Uterus (tissue), 4 donors: ENCODE data around the gene MIEF1. TPM values are rescaled to one million over a fixed set of nuclear protein-coding genes. Genes with fewer than 3 reads are reported as not detected.

ENCODE experiments used
- DNase-seq, 2 donors: peaks; one replicate each; pipeline ENCODE4 v3.0.0-alpha.2; 2019 to 2020
- H3K27ac ChIP-seq, 2 donors: fragments of 200-600 bp; sonication (generic); 1 replicate in 1 of 2; 2 replicates in 1 of 2; pipeline ENCODE4 v1.5.1; 2016 to 2018
- H3K27me3 ChIP-seq, 2 donors: fragments of 200-600 bp; sonication (generic); one replicate each; pipeline ENCODE4 v1.5.1; 2018 to 2019; ENCODE audit warnings: control low read depth in 1 of 2
- H3K36me3 ChIP-seq, 2 donors: fragments of 200-600 bp; sonication (generic); one replicate each; pipeline ENCODE4 v1.5.1; 2019; ENCODE audit warnings: control low read depth in 1 of 2
- H3K4me1 ChIP-seq, 2 donors: fragments of 200-600 bp; sonication (generic); one replicate each; pipeline ENCODE4 v1.5.1; 2018 to 2019; ENCODE audit warnings: control low read depth in 1 of 2
- H3K4me3 ChIP-seq, 2 donors: fragments of 200-600 bp; sonication (generic); 1 replicate in 1 of 2; 2 replicates in 1 of 2; pipeline ENCODE4 v1.5.1; 2018 to 2019; ENCODE audit warnings: mild to moderate bottlenecking in 1 of 2
- H3K9me3 ChIP-seq, 2 donors: fragments of 200-600 bp; sonication (generic); one replicate each; pipeline ENCODE4 v1.5.1; 2019; ENCODE audit warnings: control low read depth in 1 of 2
- POLR2A ChIP-seq, 2 donors: fragments of 450-650 bp; IDR thresholded peaks; one replicate each; pipeline ENCODE4 v1.6.1; 2016; ENCODE audit warnings: antibody characterized with exemption in 2 of 2, mild to moderate bottlenecking in 1 of 2, moderate library complexity in 1 of 2
- intact Hi-C: fragments of 100-400 bp; cut with DNase I; formaldehyde crosslinking; loops from one replicate; pipeline ENCODE4 v1.15.1; 2023; ENCODE audit warnings: low total_unique reads
- total RNA-seq, 4 donors: library from RNA; depleted of rRNA in 3 of 4; stranded (reverse); fragments of >200 nt in 3 of 4; gene quantifications; one replicate each; pipeline versions ENCODE4 v1.1.0 to v1.2.4, GENCODE V29; 2014 to 2023
- TF ChIP-seq, protein P1 (sequence below), 4 experiments: fragments of 200-600 bp in 2 of 4; fragments of 450-650 bp in 2 of 4; sonication (generic) in 2 of 4; IDR thresholded peaks; one replicate each; pipeline ENCODE4 v1.5.1; 2016 to 2019; ENCODE audit warnings: antibody characterized with exemption in 4 of 4, mild to moderate bottlenecking in 2 of 4, moderate library complexity in 1 of 4
- donor health status: DM: yes; HTN: yes; CAD: no.

Gene MIEF1
- total RNA-seq, 4 donors from 2014 or later: 6.9 to 23.3 (median 20.6) TPM

- peaks cover 0 to 12% of the 10 kb centered on the region in 2 donors for H3K4me1 ChIP-seq
- no peaks in the 10 kb centered on the region for H3K9me3 ChIP-seq
- DNase-seq: no peak
- no peak overlapping the region for H3K27ac ChIP-seq
- H3K36me3 ChIP-seq: no peaks in the 10 kb centered on the region
- no peak for TF ChIP-seq POLR2A (IDR thresholded peaks at IDR 0.05)
- TF ChIP-seq, protein P1, sequence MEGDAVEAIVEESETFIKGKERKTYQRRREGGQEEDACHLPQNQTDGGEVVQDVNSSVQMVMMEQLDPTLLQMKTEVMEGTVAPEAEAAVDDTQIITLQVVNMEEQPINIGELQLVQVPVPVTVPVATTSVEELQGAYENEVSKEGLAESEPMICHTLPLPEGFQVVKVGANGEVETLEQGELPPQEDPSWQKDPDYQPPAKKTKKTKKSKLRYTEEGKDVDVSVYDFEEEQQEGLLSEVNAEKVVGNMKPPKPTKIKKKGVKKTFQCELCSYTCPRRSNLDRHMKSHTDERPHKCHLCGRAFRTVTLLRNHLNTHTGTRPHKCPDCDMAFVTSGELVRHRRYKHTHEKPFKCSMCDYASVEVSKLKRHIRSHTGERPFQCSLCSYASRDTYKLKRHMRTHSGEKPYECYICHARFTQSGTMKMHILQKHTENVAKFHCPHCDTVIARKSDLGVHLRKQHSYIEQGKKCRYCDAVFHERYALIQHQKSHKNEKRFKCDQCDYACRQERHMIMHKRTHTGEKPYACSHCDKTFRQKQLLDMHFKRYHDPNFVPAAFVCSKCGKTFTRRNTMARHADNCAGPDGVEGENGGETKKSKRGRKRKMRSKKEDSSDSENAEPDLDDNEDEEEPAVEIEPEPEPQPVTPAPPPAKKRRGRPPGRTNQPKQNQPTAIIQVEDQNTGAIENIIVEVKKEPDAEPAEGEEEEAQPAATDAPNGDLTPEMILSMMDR (IDR thresholded peaks at IDR 0.05): no peak
- H3K4me3 ChIP-seq: no peak overlapping the region
- H3K27me3 ChIP-seq: peaks cover 10 to 17% of the 10 kb centered on the region in 2 donors
- intact Hi-C loops: no loop called here
These were observed 55.1 kb downstream of the MIEF1 start for GRCh38 chr22:39556970-39557841.

GRCh38 chr22:39558254-39558727 lies 56.2 kb downstream of the MIEF1 start:
- intact Hi-C loops: no loop called here
- Histone ChIP-seq H3K27ac (no peak overlapping the region), H3K9me3 (no peaks in the 10 kb centered on the region), H3K27me3 (peaks cover 10 to 17% of the 10 kb centered on the region in 2 donors), H3K4me1 (peaks cover 0 to 12% of the 10 kb centered on the region in 2 donors), H3K36me3 (no peaks in the 10 kb centered on the region), H3K4me3 (no peak overlapping the region)
- no peak for DNase-seq
- TF ChIP-seq, protein P1 (IDR thresholded peaks at IDR 0.05): no peak
- no peak for TF ChIP-seq POLR2A (IDR thresholded peaks at IDR 0.05)

DNA sequence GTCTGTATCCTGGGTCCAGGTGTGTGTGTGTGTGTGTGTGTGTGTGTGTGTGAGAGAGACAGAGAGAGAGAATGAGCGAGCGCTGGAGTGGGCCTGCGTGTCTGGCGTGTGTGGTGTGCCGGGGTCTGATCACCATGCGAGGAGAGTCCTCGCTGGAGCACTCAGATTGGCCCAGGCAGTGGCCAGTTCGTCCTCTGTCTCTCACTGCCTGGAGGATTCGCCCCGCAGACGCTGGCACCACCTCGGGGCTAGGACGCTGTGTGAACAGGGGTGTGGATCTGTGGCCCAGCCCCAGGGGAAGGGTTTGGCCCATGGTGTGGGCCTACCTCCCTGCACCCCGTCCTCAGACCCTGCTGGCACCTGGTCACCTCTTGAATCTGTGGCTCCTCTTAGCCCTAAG lies 56.9 kb downstream of the MIEF1 start:
- Histone ChIP-seq H3K36me3 (no peaks in the 10 kb centered on the region), H3K4me1 (peaks cover 0 to 12% of the 10 kb centered on the region in 2 donors), H3K27ac (no peak overlapping the region), H3K9me3 (no peaks in the 10 kb centered on the region), H3K4me3 (no peak overlapping the region), H3K27me3 (peaks cover 10 to 17% of the 10 kb centered on the region in 2 donors)
- intact Hi-C loops: no loop called here
- TF ChIP-seq POLR2A (IDR thresholded peaks at IDR 0.05): no peak
- TF ChIP-seq, protein P1 (IDR thresholded peaks at IDR 0.05): no peak
- DNase-seq: no peak

DNA sequence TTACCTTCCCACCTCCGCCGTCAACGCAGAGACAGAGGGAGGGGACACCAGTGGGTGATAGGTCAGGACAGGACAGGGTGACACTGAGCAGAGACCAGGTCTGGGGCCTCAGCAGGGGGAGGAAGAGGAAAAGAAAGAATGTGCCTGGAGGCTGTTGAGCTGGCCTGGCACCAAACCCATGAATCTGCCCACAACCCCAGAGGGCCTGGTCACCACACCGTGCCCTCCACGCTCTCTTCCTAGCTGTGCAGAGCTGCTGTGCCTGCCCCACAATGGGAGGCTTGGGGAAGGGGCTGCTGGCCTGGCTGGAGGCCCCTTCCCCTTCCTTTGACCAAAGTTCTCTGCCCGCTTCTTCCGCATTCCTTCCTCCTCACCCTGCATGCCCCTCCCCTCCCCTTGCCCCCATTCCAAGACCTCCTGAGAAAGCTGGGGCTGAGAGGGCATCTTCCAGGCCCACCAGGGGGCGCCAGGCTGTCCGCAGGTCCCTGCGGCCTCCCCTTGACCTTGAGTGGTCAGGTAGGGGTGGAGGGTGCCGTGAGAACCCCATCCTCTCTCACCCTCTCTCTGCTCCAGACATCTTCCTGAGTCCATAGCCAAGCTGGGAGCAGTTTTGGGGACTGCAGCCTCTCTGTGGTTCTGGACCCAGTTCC lies 57.5 kb downstream of the MIEF1 start:
- no peak overlapping the region for H3K27ac ChIP-seq
- no peak for DNase-seq
- H3K36me3 ChIP-seq: no peaks in the 10 kb centered on the region
- intact Hi-C loops: no loop called here
- no peak for TF ChIP-seq POLR2A (IDR thresholded peaks at IDR 0.05)
- TF ChIP-seq, protein P1 (IDR thresholded peaks at IDR 0.05): no peak
- H3K9me3 ChIP-seq: no peaks in the 10 kb centered on the region
- H3K27me3 ChIP-seq: peaks cover 10 to 17% of the 10 kb centered on the region in 2 donors
- H3K4me3 ChIP-seq: no peak overlapping the region
- H3K4me1 ChIP-seq: peaks cover 0 to 12% of the 10 kb centered on the region in 2 donors

- Histone ChIP-seq H3K9me3 (no peaks in the 10 kb centered on the region), H3K4me3 (no peak overlapping the region), H3K27me3 (peaks cover 10 to 17% of the 10 kb centered on the region in 2 donors), H3K4me1 (peaks cover 0 to 12% of the 10 kb centered on the region in 2 donors), H3K27ac (no peak overlapping the region), H3K36me3 (no peaks in the 10 kb centered on the region)
- TF ChIP-seq, protein P1 (IDR thresholded peaks at IDR 0.05): no peak
- TF ChIP-seq POLR2A (IDR thresholded peaks at IDR 0.05): no peak
- intact Hi-C loops: no loop called here
- DNase-seq: no peak
These were observed 58.0 kb downstream of the MIEF1 start for GRCh38 chr22:39560127-39560526.
